GM19397 (cell line): ENCODE measurements around the gene PSAT1.
"Not testable (repeated sequence)": the region's sequence is repeated elsewhere in the genome, so short reads cannot be mapped to it uniquely, and the experiment has no call there.

Experiments used
- ATAC-seq: cut with Tn5 transposase; IDR thresholded peaks from one replicate; pipeline ENCODE4 v1.9.1; 2021; ENCODE audit warnings: mild to moderate bottlenecking, moderate library complexity; ENCODE audit not compliant: unreplicated experiment

PSAT1 gene

GRCh38 chr9:78296893-78297671 is at the start of gene PSAT1:
TSS of gene PSAT1 (plus strand) at chr9:78297125. CDS start at chr9:78297211, 86 bp downstream.
- ATAC-seq, result peak; percentile 98

- ATAC-seq, result no peak
Observed at GRCh38 chr9:78248635-78249034, 48.3 kb upstream of the PSAT1 start.

- no peak for ATAC-seq
Observed at GRCh38 chr9:78249542-78249941, 47.4 kb upstream of the PSAT1 start.

GRCh38 chr9:78252616-78253015 is 44.3 kb upstream of the PSAT1 start:
- no peak for ATAC-seq

GRCh38 chr9:78253285-78253684 is 43.6 kb upstream of the PSAT1 start:
- no peak for ATAC-seq

- no peak for ATAC-seq
Observed at GRCh38 chr9:78261403-78262001, 35.4 kb upstream of the PSAT1 start.

- no peak for ATAC-seq
Observed at GRCh38 chr9:78262655-78263054, 34.3 kb upstream of the PSAT1 start.

GRCh38 chr9:78267889-78268288 is 29.0 kb upstream of the PSAT1 start:
- ATAC-seq, result no peak

GRCh38 chr9:78269784-78270183 is 27.1 kb upstream of the PSAT1 start:
- no peak for ATAC-seq

GRCh38 chr9:78272307-78272706 is 24.6 kb upstream of the PSAT1 start:
- no peak for ATAC-seq

GRCh38 chr9:78273761-78274160 is 23.2 kb upstream of the PSAT1 start:
- no peak for ATAC-seq

- no peak for ATAC-seq
Observed at GRCh38 chr9:78278177-78278777, 18.6 kb upstream of the PSAT1 start.

GRCh38 chr9:78278801-78279200 is 18.1 kb upstream of the PSAT1 start:
- ATAC-seq, result no peak

GRCh38 chr9:78280982-78281668 is 15.8 kb upstream of the PSAT1 start:
- ATAC-seq, result no peak

- ATAC-seq, result not testable (repeated sequence)
Observed at GRCh38 chr9:78284181-78284580, 12.7 kb upstream of the PSAT1 start.

GRCh38 chr9:78286125-78286524 is 10.8 kb upstream of the PSAT1 start:
- ATAC-seq, result no peak

GRCh38 chr9:78286946-78287388 is 10.0 kb upstream of the PSAT1 start:
- ATAC-seq, result no peak

GRCh38 chr9:78288214-78288892 is 8.6 kb upstream of the PSAT1 start:
- ATAC-seq, result no peak

GRCh38 chr9:78289474-78289873 is 7.5 kb upstream of the PSAT1 start:
- no peak for ATAC-seq

GRCh38 chr9:78291240-78291925 is 5.5 kb upstream of the PSAT1 start:
- no peak for ATAC-seq
